Progenitor cell of endocrine pancreas (in vitro differentiated cells): Measurements from ENCODE around the gene STK31. TPM values are rescaled to one million over a fixed set of nuclear protein-coding genes. Genes with fewer than 3 reads are reported as not detected.

Experiments used
- DNase-seq: peaks from one replicate; pipeline ENCODE4 v3.0.0; 2021; ENCODE audit warnings: low spot score; ENCODE audit not compliant: unreplicated experiment
- H3K27ac Mint-ChIP-seq: 2 replicates; pipeline ENCODE4 v1.8.0; 2021; ENCODE audit warnings: mild to moderate bottlenecking, moderate library complexity, mixed read lengths
- H3K27me3 Mint-ChIP-seq: 2 replicates; pipeline ENCODE4 v1.8.0; 2021; ENCODE audit warnings: mixed read lengths
- H3K36me3 Mint-ChIP-seq: 2 replicates; pipeline ENCODE4 v1.8.0; 2022; ENCODE audit warnings: mixed read lengths; ENCODE audit not compliant: insufficient read depth
- H3K4me1 Mint-ChIP-seq: 2 replicates; pipeline ENCODE4 v1.8.0; 2021; ENCODE audit warnings: low read depth, mixed read lengths
- H3K4me3 Mint-ChIP-seq: 2 replicates; pipeline ENCODE4 v1.8.0; 2021; ENCODE audit warnings: low read depth, mild to moderate bottlenecking, moderate library complexity, mixed read lengths
- H3K9me3 Mint-ChIP-seq: 2 replicates; pipeline ENCODE4 v1.8.0; 2021; ENCODE audit warnings: low read depth, mixed read lengths
- total RNA-seq: library from RNA; stranded (reverse); gene quantifications from 2 replicates; pipeline ENCODE4 v1.2.1, GENCODE V29; 2021
- TF ChIP-seq, protein P1 (sequence below): fragments of 200-600 bp; sonication (generic); IDR thresholded peaks from one replicate; pipeline ENCODE4 v1.5.0; 2021; ENCODE audit warnings: antibody characterized with exemption, mild to moderate bottlenecking; ENCODE audit not compliant: unreplicated experiment

STK31 gene
- total RNA-seq, 1 donor from 2014 or later = 1.3 TPM

DNA sequence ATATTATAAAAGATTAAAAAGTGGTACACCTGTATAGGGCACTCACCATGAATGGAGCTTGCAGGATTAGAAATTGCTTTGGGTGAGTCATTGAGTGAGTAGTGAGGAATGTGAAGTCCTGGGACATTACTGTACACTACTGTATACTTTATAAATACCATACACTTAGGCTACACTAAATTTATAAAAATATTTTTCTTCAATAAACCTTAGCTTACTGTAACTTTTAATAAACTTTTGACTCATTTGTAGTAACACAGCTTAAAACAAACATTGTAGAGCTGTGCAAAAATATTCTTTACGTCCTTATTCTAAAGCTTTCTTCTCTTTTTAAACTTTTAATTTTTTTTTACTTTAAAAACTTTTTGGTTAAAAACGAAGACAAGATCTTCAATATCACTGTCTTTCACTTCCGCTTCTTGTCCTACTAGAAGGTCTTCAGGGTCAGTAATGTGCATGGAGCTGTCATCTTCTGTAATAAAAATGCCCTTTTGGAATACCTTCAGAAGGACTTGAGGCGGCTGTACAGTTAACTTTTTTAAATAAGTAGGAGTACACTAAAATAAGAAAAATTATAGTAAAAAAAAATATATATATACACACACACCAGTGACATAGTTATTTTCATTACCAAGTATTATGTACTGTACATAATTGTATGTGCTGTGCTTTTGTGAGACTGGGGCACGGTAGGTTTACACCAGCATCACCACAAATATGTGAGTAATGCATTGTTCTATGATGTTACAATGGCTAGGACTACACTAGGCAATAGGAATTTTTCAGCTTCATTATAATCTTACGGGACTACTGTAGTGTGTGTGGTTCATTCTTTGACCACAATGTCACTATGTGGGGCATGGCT is 3.5 kb downstream of the STK31 start:
- no peak overlapping the region for H3K27ac Mint-ChIP-seq
- TF ChIP-seq, protein P1, sequence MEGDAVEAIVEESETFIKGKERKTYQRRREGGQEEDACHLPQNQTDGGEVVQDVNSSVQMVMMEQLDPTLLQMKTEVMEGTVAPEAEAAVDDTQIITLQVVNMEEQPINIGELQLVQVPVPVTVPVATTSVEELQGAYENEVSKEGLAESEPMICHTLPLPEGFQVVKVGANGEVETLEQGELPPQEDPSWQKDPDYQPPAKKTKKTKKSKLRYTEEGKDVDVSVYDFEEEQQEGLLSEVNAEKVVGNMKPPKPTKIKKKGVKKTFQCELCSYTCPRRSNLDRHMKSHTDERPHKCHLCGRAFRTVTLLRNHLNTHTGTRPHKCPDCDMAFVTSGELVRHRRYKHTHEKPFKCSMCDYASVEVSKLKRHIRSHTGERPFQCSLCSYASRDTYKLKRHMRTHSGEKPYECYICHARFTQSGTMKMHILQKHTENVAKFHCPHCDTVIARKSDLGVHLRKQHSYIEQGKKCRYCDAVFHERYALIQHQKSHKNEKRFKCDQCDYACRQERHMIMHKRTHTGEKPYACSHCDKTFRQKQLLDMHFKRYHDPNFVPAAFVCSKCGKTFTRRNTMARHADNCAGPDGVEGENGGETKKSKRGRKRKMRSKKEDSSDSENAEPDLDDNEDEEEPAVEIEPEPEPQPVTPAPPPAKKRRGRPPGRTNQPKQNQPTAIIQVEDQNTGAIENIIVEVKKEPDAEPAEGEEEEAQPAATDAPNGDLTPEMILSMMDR = no peak
- no peak for DNase-seq
- no peaks in the 10 kb centered on the region for H3K27me3 Mint-ChIP-seq
- peaks cover 9% of the 10 kb centered on the region for H3K9me3 Mint-ChIP-seq
- H3K36me3 Mint-ChIP-seq = peaks cover 8% of the 10 kb centered on the region
- no peak overlapping the region for H3K4me3 Mint-ChIP-seq
- H3K4me1 Mint-ChIP-seq = peaks cover 2% of the 10 kb centered on the region

DNA sequence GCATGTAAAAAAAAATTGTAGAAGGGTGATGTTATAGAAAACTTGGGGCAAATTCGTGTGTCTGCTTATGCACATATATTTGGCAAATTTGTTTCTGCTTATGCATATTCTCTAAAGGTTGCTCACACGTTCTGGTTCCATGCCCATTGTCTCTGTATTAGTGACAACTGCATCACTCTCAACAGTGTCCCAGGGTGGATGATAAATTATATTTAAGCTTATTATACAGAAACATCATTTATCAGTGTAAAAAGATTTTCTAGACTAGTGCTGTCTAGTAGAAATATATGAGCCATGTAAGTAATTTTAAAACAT is 4.1 kb downstream of the STK31 start:
- peaks cover 3% of the 10 kb centered on the region for H3K36me3 Mint-ChIP-seq
- H3K27me3 Mint-ChIP-seq = no peaks in the 10 kb centered on the region

DNA sequence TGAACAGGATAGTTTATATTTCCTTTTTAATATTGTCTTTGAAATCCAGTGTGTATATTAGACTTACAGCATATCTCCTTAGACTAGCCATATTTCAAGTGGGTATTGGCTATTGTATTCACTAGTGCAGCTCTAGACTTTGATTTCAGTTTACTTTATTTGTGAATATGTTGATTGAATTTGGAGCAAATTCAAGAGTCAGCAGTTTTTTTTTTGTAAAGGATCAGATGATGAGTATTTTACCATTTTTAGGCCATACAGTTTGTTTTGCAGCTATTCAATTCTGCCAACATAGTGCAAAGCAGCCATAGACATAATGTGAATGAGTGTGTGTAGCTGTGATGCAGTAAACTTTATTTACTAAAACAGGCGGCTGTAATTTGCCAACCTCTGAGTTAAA is 4.6 kb downstream of the STK31 start:
- Mint-ChIP-seq H3K4me1 (peaks cover 1% of the 10 kb centered on the region), H3K27ac (no peak overlapping the region), H3K4me3 (no peak overlapping the region), H3K27me3 (no peaks in the 10 kb centered on the region), H3K9me3 (no peaks in the 10 kb centered on the region), H3K36me3 (no peaks in the 10 kb centered on the region)
- DNase-seq = no peak
- TF ChIP-seq, protein P1 = no peak

More for the DNA sequence above, 4.1 kb downstream of the STK31 start:
- H3K4me3 Mint-ChIP-seq = no peak overlapping the region
- TF ChIP-seq, protein P1 = no peak
- peaks cover 2% of the 10 kb centered on the region for H3K4me1 Mint-ChIP-seq
- no peak for DNase-seq
- no peak overlapping the region for H3K27ac Mint-ChIP-seq
- peaks cover 4% of the 10 kb centered on the region for H3K9me3 Mint-ChIP-seq

DNA sequence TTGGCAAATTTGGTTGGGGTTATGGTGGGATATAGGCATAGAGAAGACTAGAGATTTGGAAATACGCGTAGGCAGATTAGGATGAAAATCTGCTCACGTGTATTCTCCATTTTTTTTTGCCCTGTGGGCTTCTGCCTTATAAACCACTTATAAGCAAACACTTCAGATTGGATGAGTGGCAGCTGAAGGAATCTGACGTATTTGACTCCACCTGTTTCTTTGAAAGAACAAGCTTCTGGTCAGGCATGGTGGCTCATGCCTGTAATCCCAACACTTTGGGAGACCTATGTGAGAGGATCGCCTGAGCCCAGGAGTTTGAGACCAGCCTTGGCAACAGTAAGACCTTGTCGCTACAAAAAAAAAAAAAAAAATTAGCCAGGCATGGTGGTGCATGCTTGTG is 5.1 kb downstream of the STK31 start:
- TF ChIP-seq, protein P1 = no peak
- Mint-ChIP-seq H3K4me1 (peaks cover 4% of the 10 kb centered on the region), H3K36me3 (no peaks in the 10 kb centered on the region), H3K4me3 (no peak overlapping the region), H3K9me3 (no peaks in the 10 kb centered on the region), H3K27ac (no peak overlapping the region), H3K27me3 (no peaks in the 10 kb centered on the region)
- DNase-seq = no peak

DNA sequence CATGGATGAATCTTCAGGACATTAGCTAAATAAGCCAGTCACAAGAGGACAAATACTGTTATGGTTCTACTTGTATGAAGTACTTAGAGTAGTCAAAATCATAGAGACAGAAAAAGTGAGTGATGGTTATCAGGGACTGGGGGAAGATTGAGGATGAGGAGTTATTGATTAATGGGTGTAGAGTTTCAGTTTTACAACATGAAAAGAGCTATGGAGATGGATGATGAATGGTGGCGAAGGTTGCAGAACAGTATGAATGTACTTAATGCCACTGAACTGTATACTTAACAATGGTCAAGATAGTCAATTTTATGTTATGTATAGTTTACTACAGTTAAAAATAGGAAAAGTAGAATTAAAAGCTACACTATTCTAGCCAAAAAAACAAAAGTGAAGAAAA is 7.8 kb downstream of the STK31 start:
- no peak for DNase-seq
- TF ChIP-seq, protein P1 = no peak
- peaks cover 5% of the 10 kb centered on the region for H3K36me3 Mint-ChIP-seq
- H3K27ac Mint-ChIP-seq = no peak overlapping the region
- H3K27me3 Mint-ChIP-seq = no peaks in the 10 kb centered on the region
- peaks cover under 1% of the 10 kb centered on the region for H3K9me3 Mint-ChIP-seq
- H3K4me3 Mint-ChIP-seq = no peak overlapping the region
- peaks cover 13% of the 10 kb centered on the region for H3K4me1 Mint-ChIP-seq
